Ishikawa (cell line): Measurements from ENCODE around the gene MPDZ.

Source experiments
- CEBPB ChIP-seq: IDR thresholded peaks from 2 replicates; pipeline ENCODE4 v1.6.1; 2012
- CREB1 ChIP-seq: IDR thresholded peaks from 2 replicates; pipeline ENCODE4 v1.6.1; 2012; ENCODE audit warnings: low read depth
- EGR1 ChIP-seq: IDR thresholded peaks from 2 replicates; pipeline ENCODE4 v1.6.1; 2012
- EP300 ChIP-seq: IDR thresholded peaks from 2 replicates; pipeline ENCODE4 v1.6.1; 2012; ENCODE audit warnings: borderline replicate concordance
- FOXM1 ChIP-seq: IDR thresholded peaks from 2 replicates; pipeline ENCODE4 v1.6.1; 2012; ENCODE audit warnings: low read depth, borderline replicate concordance
- MAX ChIP-seq: IDR thresholded peaks from 2 replicates; pipeline ENCODE4 v1.6.1; 2012
- NFIC ChIP-seq: IDR thresholded peaks from 2 replicates; pipeline ENCODE4 v1.6.1; 2012
- RAD21 ChIP-seq: IDR thresholded peaks from 2 replicates; pipeline ENCODE4 v1.6.1; 2012; ENCODE audit warnings: low read depth
- REST ChIP-seq: IDR thresholded peaks from 2 replicates; pipeline ENCODE4 v1.6.1; 2012; ENCODE audit warnings: low read depth, mild to moderate bottlenecking
- TAF1 ChIP-seq: IDR thresholded peaks from 2 replicates; pipeline ENCODE4 v1.6.1; 2012; ENCODE audit warnings: low read depth, mild to moderate bottlenecking
- TCF12 ChIP-seq: IDR thresholded peaks from 2 replicates; pipeline ENCODE4 v1.6.1; 2012; ENCODE audit warnings: low read depth
- TEAD4 ChIP-seq: IDR thresholded peaks from 2 replicates; pipeline ENCODE4 v1.6.1; 2012
- USF1 ChIP-seq: IDR thresholded peaks from 2 replicates; pipeline ENCODE4 v1.6.1; 2012
- YY1 ChIP-seq: IDR thresholded peaks from 2 replicates; pipeline ENCODE4 v1.6.1; 2012; ENCODE audit warnings: low read depth
- ZBTB7A ChIP-seq: IDR thresholded peaks from 2 replicates; pipeline ENCODE4 v1.6.1; 2012; ENCODE audit warnings: low read depth

The MPDZ gene

GRCh38 chr9:13137426-13137825, 142.1 kb downstream of the MPDZ start:
- TF ChIP-seq EP300 = no peak
- TF ChIP-seq FOXM1 = no peak
- no peak for TF ChIP-seq MAX

GRCh38 chr9:13131991-13132390, 147.5 kb downstream of the MPDZ start:
- TF ChIP-seq CREB1 = no peak
- TF ChIP-seq CEBPB = no peak
- TF ChIP-seq FOXM1 = no peak
- TF ChIP-seq RAD21 = no peak
- TF ChIP-seq EP300 = no peak
- no peak for TF ChIP-seq ZBTB7A
- no peak for TF ChIP-seq NFIC
- TF ChIP-seq YY1 = no peak
- TF ChIP-seq REST = no peak
- no peak for TF ChIP-seq USF1
- no peak for TF ChIP-seq EGR1
- TF ChIP-seq TCF12 = no peak
- TF ChIP-seq TEAD4 = no peak
- TF ChIP-seq TAF1 = no peak
- TF ChIP-seq MAX = no peak

GRCh38 chr9:13131416-13131815, 148.1 kb downstream of the MPDZ start:
- TF ChIP-seq REST (no peak), MAX (no peak), EP300 (no peak), ZBTB7A (no peak), RAD21 (no peak)

- TF ChIP-seq TAF1 (no peak), NFIC (peak; percentile 55; the same call in 1 of the 2 replicates)
These were observed 151.1 kb downstream of the MPDZ start for GRCh38 chr9:13128266-13128860.

- TF ChIP-seq FOXM1 = no peak
- no peak for TF ChIP-seq TCF12
- TF ChIP-seq TAF1 = no peak
- no peak for TF ChIP-seq EP300
- TF ChIP-seq CEBPB = no peak
- TF ChIP-seq NFIC = no peak
- TF ChIP-seq MAX = no peak
- no peak for TF ChIP-seq ZBTB7A
- TF ChIP-seq REST = no peak
- no peak for TF ChIP-seq TEAD4
- TF ChIP-seq USF1 = no peak
- TF ChIP-seq EGR1 = no peak
- no peak for TF ChIP-seq RAD21
- TF ChIP-seq CREB1 = no peak
- TF ChIP-seq YY1 = no peak
These were observed 152.4 kb downstream of the MPDZ start for GRCh38 chr9:13127131-13127530.
